Osteoblast (primary cell): ENCODE measurements around the gene RGS9. TPM values are rescaled to one million over a fixed set of nuclear protein-coding genes. Genes with fewer than 3 reads are reported as not detected.

ENCODE experiments used
- DNase-seq: peaks from one replicate; pipeline ENCODE4 v3.0.0; 2011; ENCODE audit warnings: low spot score, mixed read lengths; ENCODE audit not compliant: insufficient read length; ENCODE audit errors: missing footprints
- H2AFZ ChIP-seq: 2 replicates; pipeline ENCODE4 v1.6.0; 2011; ENCODE audit warnings: mild to moderate bottlenecking, low read length
- H3K27ac ChIP-seq: 2 replicates; pipeline ENCODE4 v1.5.1; 2011; ENCODE audit warnings: mild to moderate bottlenecking, low read depth, low read length, moderate library complexity
- H3K27me3 ChIP-seq: 2 replicates; pipeline ENCODE4 v1.6.0; 2012; ENCODE audit warnings: mild to moderate bottlenecking, control low read depth, inconsistent platforms, low read length, moderate library complexity; ENCODE audit not compliant: insufficient read depth
- H3K36me3 ChIP-seq: 2 replicates; pipeline ENCODE4 v1.5.1; 2011; ENCODE audit warnings: mild to moderate bottlenecking, low read length, control low read depth, moderate library complexity; ENCODE audit not compliant: insufficient read depth
- H3K4me1 ChIP-seq: 2 replicates; pipeline ENCODE4 v1.5.1; 2011; ENCODE audit warnings: mild to moderate bottlenecking, low read length, control low read depth, moderate library complexity; ENCODE audit not compliant: insufficient read depth
- H3K4me2 ChIP-seq: 2 replicates; pipeline ENCODE4 v1.6.0; 2011; ENCODE audit warnings: mild to moderate bottlenecking, low read length; ENCODE audit not compliant: insufficient read depth
- H3K4me3 ChIP-seq: fragments of 200-600 bp; sonication (generic); 3 replicates; pipeline ENCODE4 v1.5.1; 2012; ENCODE audit warnings: mild to moderate bottlenecking, low read length, inconsistent platforms; ENCODE audit not compliant: insufficient read depth
- H3K79me2 ChIP-seq: 2 replicates; pipeline ENCODE4 v1.6.0; 2012; ENCODE audit warnings: mild to moderate bottlenecking, low read length, control low read depth, inconsistent platforms; ENCODE audit not compliant: insufficient read depth
- H3K9me3 ChIP-seq: 2 replicates; pipeline ENCODE4 v1.5.1; 2011; ENCODE audit warnings: low read depth, low read length, control low read depth
- H4K20me1 ChIP-seq: 2 replicates; pipeline ENCODE4 v1.6.0; 2012; ENCODE audit warnings: mild to moderate bottlenecking, low read length, control low read depth; ENCODE audit not compliant: insufficient read depth
- CTCF ChIP-seq: IDR thresholded peaks from 2 replicates; pipeline ENCODE4 v1.5.1; 2011; ENCODE audit warnings: mild to moderate bottlenecking, low read depth, low read length, moderate library complexity; ENCODE audit errors: extremely low read depth
- total RNA-seq: library from RNA; depleted of rRNA; stranded (reverse); fragments of >200 nt; gene quantifications from 2 replicates; pipeline ENCODE4 v1.2.3, GENCODE V29; 2012

RGS9 gene
- total RNA-seq, 1 donor, result 0.36 TPM

GRCh38 chr17:65156185-65156834, 19.1 kb downstream of the RGS9 start:
- no peaks in the 10 kb centered on the region for H3K4me1 ChIP-seq
- TF ChIP-seq CTCF, result no peak

DNA sequence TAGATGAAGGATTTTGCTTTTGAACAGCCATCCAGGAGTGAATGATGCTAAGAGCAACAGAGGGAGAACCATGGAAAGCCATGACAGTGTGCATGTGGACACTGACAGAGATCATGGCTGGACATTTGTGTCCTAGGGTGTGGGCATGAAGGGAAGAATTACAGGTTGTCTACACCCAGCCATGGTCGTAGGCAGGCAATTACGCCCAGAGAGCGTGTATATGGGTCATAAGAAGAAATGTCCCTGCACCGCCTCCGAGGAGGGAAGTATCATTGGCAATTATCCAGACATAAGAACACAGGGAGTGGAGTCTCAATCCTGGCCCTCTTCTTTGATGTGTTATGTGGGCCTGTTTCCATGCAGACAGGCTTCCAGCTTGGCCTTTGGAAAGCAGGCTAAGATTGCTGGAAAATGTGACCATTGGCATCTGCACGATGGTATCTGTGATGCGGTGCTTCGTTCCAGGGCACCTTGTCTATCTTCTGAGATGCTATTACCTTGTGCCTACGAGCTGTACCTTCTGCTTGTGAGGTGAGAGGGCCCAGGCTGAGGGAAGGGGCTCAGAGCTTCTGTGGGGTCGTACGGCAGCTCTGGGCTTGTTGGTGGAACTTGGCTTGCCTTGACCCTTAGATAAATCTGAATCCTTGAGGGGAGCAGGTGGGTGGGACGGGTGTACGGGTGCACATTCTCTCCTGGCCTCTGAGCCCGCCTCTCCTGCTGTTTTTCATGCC, 19.8 kb downstream of the RGS9 start:
- Histone ChIP-seq H3K27me3 (peaks cover 32% of the 10 kb centered on the region), H3K27ac (no peak overlapping the region), H3K79me2 (no peaks in the 10 kb centered on the region), H4K20me1 (no peaks in the 10 kb centered on the region), H3K4me1 (no peaks in the 10 kb centered on the region), H3K9me3 (no peaks in the 10 kb centered on the region), H3K36me3 (no peaks in the 10 kb centered on the region), H2AFZ (no peak overlapping the region), H3K4me2 (no peak overlapping the region), H3K4me3 (no peak overlapping the region)
- DNase-seq, result no peak
- TF ChIP-seq CTCF, result no peak

More at GRCh38 chr17:65156185-65156834, 19.1 kb downstream of the RGS9 start:
- H3K79me2 ChIP-seq, result no peaks in the 10 kb centered on the region
- H3K4me2 ChIP-seq, result no peak overlapping the region
- peaks cover 37% of the 10 kb centered on the region for H3K27me3 ChIP-seq
- H3K9me3 ChIP-seq, result no peaks in the 10 kb centered on the region
- H2AFZ ChIP-seq, result no peak overlapping the region
- no peak for DNase-seq
- H3K27ac ChIP-seq, result no peak overlapping the region
- no peak overlapping the region for H3K4me3 ChIP-seq
- H3K36me3 ChIP-seq, result no peaks in the 10 kb centered on the region
- H4K20me1 ChIP-seq, result no peaks in the 10 kb centered on the region

DNA sequence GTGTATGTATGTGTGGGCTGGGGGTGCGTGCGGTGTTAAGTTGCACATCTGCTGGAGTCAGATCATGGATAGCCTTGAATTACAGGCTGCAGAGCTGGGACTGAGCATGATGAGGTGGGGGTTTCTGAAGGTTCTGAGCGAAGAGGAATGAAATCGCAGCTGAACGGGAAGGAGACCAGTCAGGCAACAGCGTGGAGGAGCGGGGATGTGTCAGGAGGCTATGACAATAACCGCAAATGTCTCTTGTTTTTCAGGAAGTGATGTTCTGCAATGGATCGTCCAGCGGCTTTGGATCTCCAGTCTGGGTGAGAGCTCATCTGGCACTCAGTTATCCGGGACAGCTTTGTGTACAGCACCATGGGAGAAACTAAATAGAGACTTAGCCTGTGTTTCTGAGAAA, 20.9 kb downstream of the RGS9 start:
- Histone ChIP-seq H3K27ac (no peak overlapping the region), H3K36me3 (no peaks in the 10 kb centered on the region), H2AFZ (no peak overlapping the region), H3K4me2 (no peak overlapping the region), H3K79me2 (no peaks in the 10 kb centered on the region), H3K27me3 (peaks cover 24% of the 10 kb centered on the region), H3K9me3 (no peaks in the 10 kb centered on the region), H4K20me1 (no peaks in the 10 kb centered on the region), H3K4me3 (no peak overlapping the region), H3K4me1 (no peaks in the 10 kb centered on the region)
- TF ChIP-seq CTCF, result no peak
- no peak for DNase-seq

DNA sequence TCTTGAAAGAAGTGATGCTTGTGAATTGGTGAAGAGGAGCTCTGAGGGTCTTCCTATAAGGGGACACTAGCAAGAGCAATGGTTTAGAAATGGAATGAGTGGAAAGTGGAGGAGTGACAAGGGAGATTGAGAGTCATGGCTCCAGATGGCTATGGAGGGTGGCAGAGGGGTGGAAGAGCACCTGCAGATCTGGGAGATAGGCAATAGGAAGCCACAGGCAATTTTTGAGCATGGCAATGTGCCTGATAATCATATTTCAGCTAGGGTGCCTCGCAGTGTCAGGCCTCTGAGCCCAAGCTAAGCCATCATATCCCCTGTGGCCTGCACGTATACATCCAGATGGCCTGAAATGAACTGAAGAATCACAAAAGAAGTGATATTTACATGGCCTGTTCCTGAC, 21.5 kb downstream of the RGS9 start:
- no peaks in the 10 kb centered on the region for H4K20me1 ChIP-seq
- H3K4me3 ChIP-seq, result no peak overlapping the region
- peaks cover 23% of the 10 kb centered on the region for H3K27me3 ChIP-seq
- H2AFZ ChIP-seq, result no peak overlapping the region
- no peak overlapping the region for H3K27ac ChIP-seq
- DNase-seq, result no peak
- no peaks in the 10 kb centered on the region for H3K4me1 ChIP-seq
- no peaks in the 10 kb centered on the region for H3K36me3 ChIP-seq
- no peak overlapping the region for H3K4me2 ChIP-seq
- no peak for TF ChIP-seq CTCF
- H3K79me2 ChIP-seq, result no peaks in the 10 kb centered on the region
- H3K9me3 ChIP-seq, result no peaks in the 10 kb centered on the region
